ENCODE data around the gene PDE4A.

DNA sequence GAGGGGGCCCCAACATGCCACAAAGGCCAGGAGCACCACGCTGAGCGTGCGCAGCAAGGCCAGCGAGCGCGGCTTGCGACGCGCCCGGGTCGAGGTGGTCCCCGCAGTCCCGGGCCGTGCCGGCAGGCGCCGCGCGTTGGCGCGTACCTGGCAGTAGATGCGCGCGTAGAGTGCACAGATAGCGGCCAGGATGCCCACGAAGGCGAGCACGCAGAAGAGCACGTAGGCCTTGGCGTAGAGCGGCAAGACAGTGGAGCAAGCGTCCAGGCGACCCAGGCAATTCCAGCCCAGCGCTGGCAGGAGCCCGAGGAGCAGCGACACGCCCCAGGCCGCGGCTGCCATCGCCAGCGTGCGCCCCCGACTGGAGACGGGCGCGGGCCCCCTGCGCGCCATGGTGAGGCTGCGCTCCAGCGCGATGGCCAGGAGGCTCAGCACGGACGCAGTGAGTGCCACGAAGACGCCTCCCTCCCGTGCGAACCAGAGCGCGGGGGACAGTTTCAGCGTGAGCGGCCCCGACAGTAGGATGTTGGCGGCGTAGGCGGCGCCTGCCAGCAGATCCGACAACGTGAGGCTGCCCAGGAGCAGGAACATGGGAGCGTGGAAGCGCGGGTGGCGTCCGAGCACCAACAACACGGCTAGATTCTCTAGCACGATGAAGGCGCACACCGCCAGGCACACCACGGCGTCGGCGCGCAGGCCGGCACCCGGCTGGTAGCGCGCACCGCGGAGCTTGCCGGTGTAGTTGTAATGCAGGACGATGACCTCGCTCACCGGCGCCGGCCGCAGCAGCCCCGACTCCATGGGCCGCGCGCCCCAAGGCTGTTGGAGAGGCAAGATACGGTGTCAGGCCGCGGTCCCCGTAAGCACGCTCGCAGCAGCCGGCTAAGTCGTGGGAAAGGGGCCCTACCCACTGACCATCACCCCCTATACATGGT lies 94.1 kb downstream of the PDE4A start:
- TF ChIP-seq, protein P1, sequence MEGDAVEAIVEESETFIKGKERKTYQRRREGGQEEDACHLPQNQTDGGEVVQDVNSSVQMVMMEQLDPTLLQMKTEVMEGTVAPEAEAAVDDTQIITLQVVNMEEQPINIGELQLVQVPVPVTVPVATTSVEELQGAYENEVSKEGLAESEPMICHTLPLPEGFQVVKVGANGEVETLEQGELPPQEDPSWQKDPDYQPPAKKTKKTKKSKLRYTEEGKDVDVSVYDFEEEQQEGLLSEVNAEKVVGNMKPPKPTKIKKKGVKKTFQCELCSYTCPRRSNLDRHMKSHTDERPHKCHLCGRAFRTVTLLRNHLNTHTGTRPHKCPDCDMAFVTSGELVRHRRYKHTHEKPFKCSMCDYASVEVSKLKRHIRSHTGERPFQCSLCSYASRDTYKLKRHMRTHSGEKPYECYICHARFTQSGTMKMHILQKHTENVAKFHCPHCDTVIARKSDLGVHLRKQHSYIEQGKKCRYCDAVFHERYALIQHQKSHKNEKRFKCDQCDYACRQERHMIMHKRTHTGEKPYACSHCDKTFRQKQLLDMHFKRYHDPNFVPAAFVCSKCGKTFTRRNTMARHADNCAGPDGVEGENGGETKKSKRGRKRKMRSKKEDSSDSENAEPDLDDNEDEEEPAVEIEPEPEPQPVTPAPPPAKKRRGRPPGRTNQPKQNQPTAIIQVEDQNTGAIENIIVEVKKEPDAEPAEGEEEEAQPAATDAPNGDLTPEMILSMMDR (IDR thresholded peaks at IDR 0.05): no peak
- TF ChIP-seq POLR2A (IDR thresholded peaks at IDR 0.05): no peak
